GM19468 (cell line): ENCODE data around the gene AKAP8.
"Not testable (repeated sequence)": the region's sequence is repeated elsewhere in the genome, so short reads cannot be mapped to it uniquely, and the experiment has no call there.

Experiments used
- ATAC-seq: cut with Tn5 transposase; IDR thresholded peaks from one replicate; pipeline ENCODE4 v1.9.1; 2021; ENCODE audit warnings: mild to moderate bottlenecking, moderate library complexity, moderate number of reproducible peaks; ENCODE audit not compliant: unreplicated experiment; ENCODE audit errors: extremely low read depth

The AKAP8 gene

DNA sequence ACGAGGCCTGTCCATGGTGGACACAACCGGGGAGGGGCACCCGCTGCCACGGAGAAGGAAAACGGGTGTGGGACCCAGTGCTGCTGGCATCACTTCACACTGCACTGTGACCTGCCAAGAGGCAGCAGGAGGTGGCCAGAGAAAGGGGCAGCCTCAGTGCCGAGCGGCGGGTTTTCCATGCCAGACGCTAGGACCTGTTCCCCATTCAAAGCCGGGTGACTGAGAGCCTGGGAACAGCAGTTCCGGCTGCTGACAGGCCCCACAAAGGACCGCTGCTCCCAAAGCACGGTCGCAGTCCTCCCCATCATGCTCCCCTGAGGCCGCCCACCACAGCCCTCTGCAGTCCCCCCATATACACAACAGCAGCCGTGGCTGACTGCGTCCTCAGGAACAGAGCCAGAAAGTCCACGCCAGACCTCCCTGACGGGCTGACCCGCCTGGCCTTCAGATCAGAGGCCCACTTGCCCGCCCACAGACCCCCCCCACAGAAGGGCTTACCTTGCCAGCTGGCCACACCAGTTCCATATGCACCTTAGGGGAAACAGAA lies 5.4 kb downstream of the AKAP8 start:
- no peak for ATAC-seq

DNA sequence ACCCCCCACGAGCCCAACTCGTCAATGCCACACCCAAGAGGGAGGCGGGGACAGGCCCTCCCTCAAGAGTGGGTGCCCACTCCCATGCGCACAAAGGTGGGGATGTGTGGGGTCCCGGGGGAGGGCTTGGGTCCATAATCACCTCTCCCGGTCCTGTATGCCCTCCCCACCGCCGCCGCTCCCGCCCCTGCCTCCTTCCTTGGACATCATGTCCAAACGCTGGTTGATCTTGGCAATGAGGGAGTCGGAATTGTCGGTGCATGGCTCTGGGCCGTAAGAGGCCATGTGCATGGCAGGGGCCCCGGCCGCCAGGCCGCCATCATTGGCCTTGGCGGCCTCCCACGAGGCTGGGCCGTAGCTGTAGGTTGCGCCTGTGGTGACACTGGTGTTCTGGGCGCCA lies 5.9 kb downstream of the AKAP8 start:
- ATAC-seq, result no peak

DNA sequence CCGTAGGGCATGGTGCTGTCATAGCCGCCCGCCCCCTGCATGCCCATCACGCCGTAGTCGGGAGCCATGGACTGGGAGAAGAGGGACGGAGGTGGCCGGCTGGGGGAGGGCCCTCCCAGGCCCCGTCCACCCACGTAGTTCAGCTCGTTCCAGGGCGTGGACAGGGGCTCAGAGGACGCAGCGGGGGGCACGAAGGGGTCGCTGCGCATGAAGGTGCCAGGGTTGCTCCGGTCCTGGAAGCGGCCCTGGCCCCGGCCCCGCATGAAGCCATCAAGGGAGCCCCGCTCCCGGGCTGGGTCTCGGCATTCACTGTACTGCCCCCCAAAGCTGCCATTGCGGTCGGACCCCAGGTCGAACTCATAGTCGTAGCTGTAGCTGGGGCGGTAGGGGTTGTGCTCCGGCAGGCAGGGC lies 6.7 kb downstream of the AKAP8 start:
- no peak for ATAC-seq

DNA sequence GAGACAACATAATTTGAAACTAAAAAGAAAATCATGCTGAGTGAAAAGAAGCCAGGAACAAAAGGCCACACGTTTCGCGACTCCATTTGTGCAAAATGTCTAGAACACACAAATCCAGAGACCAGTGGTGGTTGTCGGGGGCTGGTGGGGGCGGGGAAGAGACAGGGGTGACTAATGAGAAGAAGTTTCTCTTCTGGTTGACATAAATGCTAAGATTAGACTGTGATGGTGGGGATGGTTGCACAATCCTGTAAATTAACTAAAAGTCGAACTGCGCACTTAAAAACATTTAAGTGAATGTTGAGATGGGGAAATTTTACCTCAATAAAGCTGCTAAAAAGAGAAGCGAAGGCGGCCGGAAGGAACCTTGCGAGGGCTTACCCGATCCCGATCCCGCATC lies 7.1 kb downstream of the AKAP8 start:
- ATAC-seq, result no peak

DNA sequence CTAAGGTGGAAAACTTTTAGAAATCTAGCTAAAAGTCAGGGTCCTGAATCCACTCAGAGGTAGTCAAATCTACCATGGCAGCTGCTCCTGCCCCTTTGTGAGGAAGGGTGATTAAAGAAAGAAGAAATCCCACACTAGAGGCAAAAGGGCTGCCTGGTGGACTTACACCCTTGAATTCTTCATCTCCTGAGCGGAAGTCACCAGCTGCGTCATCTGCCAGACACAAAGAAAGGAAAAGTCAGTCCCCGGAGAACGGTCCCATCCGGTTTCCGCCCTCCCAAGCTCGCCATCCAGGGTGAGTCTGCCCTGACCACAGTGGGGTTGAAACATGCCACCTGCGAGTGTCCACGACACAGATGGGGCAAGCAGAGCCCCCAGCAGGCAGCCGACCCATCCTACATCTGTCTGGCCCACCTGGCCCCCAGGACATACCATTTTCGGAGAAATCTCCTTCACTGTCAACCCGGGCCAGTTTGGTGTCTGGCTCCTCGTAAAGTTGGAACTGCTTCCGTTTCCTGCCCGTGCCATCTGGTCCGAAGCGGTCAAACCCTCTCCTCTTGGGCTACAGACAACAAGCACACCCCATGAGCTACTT lies 7.7 kb downstream of the AKAP8 start:
- no peak for ATAC-seq

DNA sequence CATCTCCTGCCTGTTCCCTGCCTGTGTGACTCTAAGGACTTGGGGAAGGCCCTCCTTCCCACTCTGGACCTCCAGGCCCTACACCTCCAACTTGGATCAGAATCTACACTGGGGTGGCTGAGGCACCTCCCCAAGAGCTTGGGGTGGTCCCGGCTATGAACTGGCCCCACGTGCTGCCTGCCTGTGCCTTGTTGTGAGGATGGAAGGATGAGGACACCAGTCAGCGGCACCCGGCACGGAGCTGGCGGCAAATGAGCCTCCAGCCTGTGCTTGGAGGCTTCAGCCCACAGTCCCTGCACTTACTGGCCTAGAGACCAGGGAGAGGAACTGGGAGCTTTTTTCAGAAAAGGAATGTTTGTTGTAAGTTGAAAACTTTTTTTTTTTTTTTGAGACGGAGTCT lies 8.5 kb downstream of the AKAP8 start:
- no peak for ATAC-seq

DNA sequence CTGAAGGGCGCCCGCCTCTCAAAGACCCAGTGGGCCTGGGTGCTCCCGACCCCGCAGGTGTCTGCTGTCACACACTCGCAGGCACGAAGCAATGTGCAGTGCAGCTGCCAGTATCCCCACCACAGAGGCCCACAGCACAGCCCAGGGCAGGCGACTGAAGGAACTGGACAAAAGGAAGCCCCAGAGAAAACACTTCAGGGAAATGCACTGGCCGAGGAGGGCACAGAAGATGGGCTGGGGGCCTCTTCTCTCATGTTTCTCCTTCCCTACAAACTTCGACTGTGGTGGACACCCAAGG lies 10.0 kb downstream of the AKAP8 start:
- no peak for ATAC-seq

DNA sequence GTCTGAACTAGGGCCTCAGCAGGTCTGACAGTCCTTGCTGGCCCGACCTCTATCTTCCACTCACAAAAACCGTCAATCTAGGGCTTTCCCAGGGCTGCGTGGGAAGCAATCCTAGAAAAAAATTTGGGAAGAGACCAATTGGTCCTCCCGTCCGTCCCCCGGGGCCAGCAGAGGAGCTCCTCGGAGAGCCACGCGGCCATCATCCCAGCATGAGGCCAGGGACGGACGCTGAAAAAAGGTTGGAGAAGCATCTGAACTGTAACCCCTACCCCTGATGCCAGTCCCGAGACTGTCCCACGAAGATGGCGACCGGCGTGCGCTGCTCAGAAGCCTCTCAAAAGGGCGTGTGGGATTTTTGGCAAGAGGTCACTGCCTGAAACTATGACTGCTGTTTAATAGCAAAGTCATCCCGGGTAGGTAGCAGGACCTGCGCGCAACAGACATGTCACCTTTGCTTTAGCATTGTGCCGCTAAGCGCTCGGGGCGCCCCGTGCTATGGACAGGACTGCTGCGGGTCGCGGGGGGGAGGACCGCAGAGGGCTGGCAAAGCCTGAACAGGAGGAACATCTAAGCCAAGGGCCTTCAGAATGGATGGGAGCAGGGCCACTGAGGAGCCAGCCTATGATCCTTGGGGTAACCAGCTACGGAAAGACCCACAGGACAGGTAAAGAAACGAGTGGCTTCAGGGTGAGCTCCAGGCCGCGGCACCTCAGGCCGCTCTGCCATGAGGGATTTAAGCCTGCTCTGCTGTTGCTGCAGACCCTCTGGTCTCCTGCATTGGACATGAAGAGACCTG lies 10.6 kb downstream of the AKAP8 start:
- ATAC-seq, result no peak

DNA sequence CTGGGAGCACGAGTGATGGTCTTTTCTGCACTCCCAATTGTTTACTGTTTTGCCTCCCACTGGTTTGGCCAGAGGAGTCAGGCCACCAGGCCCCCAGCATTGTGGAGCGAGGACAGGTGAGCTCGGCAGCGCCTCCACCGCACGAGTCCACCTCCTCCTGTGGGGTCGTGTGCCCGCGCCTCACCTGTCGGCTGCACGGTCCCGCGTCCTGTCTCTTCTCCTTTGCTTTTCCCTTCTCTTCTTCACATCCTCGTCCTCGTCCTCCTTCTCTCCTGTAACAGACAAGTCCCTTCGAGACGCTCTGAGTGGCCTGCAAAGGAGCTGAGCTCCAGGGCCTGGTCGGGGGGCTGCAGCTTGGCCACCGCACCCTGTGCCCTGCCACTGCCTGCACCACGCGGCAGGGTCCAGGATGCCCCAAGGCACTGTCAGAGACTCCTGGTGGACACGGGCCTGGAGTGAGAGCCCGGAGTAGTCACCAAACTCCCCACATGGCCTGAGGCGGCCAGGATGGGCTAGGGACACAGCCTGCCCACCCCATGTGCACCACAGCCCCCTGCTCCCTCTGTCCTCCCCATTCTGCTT lies 11.4 kb downstream of the AKAP8 start:
- ATAC-seq, result no peak

DNA sequence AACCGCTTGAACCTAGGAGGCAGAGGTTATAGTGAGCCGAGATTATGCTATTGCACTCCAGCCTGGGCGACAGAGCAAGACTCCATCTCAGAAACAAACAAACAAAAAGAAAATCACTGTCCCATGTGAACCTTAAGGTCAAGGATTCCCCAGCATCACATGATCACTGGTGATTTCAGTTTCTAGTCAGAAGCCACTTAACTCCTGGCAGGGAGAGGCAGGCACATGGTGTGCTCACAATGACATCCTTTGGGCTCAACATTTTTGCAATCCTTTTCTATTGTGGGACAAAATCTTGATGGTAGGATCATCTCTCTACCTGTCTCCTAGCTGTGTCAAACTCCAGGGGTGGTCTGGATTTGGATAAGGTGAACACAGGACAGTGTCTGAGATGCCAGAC lies 12.1 kb downstream of the AKAP8 start:
- no peak for ATAC-seq

DNA sequence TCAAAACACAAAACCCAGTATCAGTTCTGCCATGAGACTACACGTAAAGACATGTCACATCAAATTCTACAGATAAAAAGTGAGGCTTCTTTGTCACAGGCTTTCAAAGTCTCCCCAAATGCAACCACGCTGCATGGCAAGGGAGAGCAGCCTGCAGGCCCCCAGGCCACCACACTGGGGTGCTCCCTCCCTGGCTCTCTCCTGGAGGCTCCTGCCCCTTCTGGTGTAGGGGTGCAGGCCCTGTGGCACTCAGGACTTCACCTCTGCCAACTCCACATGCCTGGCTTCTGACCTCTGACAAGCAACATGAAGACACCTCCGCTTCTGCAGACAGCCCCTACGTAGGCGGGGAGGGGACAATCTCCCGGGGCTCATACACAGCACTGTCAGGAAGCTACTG lies 14.3 kb downstream of the AKAP8 start:
- no peak for ATAC-seq

DNA sequence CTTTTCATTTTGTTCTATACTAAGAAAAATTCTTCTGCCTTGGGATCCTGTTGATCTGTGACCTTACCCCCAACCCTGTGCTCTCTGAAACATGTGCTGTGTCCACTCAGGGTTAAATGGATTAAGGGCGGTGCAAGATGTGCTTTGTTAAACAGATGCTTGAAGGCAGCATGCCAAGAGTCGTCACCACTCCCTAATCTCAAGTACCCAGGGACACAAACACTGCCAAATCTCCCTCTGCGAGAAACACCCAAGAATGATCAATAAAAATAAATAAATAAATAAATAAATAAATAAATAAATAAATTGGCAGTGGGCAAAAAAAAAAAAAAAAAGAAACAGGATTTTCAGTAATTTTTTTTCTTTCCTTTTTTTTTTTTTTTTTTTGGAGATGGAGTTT lies 15.8 kb downstream of the AKAP8 start:
- not testable (repeated sequence) for ATAC-seq

DNA sequence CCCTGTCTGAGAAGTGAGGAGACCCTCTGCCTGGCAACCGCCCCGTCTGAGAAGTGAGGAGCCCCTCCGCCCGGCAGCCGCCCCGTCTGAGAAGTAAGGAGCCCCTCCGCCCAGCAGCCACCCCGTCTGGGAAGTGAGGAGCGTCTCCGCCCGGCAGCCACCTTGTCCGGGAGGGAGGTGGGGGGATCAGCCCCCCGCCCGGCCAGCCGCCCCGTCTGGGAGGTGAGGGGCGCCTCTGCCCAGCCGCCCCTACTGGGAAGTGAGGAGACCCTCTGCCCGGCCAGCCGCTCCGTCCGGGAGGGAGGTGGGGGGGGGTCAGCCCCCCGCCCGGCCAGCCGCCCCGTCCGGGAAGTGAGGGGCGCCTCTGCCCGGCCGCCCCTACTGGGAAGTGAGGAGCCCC lies 16.5 kb downstream of the AKAP8 start:
- ATAC-seq, result not testable (repeated sequence)

DNA sequence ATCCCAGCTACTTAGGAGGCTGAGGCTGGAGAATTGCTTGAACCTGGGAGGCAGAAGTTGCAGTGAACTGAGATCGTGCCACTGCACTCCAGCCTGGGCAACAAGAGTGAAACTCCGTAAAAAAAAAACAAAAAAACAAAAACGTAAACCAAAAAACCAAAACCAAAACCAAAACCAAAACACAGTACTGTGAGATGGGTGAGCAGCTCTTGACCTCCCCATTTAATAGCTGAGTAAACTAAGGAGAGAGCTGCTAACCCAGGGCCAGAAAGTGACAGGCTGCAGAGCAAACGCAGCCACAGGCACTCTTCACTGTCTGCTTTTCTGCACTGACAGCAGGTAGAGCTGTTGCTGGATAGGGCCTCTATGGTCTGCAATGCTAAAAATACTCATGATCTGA lies 19.6 kb downstream of the AKAP8 start:
- not testable (repeated sequence) for ATAC-seq

DNA sequence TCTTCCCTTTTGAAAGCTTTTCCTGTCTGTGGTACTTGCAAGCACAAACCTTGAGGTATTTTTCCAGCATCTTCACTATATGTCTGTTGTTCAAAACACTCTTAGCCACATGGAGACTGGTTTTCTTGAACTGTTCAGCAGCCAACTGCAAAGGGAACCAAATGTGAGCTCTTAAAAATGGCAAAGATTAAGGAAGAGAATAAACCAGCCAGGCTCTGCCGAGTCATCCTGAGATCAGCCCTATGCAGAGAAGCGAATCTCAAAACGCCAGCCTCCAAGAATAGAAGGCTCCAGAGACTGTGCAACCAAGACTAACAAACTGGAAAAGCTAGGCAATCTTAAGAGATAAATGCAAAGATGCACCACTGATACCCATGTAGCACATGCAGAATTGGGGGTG lies 20.7 kb downstream of the AKAP8 start:
- no peak for ATAC-seq

DNA sequence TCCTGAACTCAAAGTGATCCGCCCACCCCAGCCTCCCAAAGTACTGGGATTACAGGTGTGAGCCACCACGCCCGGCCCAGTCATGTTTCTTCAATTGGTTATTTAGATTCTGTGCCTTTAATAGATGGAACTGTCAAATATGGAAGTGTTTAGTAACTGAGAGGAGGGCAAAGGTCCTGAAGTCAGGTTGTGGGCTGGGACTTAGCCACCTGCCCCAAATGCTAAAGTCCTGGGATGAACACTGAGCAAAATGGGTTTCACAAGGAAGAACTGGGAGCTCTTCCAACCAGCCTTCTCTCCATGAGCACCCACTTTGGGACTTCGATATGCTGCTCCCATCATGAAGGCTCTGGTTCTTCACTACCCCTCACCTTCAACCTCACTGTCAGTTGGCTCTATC lies 21.7 kb downstream of the AKAP8 start:
- ATAC-seq, result no peak

DNA sequence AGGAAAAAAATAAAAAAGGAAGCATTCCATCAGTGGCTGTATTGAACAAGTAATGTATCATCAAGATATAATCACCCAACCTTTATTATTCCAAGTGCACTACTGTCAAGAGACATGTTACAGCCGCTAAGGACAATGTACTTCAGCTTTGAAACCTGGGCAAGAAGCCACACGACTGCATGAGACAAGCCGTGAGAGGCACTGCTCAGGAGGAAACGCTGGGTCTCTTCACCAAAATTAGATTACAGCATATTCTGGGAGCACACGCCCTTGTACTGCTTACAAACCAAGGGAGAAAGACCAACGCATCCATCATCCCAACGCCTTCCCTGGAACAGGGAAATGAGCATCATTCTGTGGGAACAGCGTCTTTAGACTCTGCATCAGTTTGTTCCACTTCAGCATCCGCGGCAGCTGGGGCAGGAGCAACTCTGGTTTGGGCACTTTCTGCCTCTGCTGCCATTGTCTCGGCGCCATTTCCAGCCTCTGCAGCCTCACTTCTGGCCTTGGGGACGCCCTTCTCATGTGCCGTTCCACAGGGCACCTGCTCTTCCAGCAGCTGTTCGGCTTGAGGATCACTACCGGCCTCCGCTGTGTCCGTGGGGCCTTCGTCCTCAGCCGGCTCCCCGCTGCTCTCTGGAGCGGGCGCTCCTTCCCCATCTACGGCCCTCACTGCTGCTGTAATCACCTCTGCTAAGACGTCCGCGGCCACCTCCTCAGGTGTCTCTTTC lies 24.9 kb downstream of the AKAP8 start:
- ATAC-seq, result no peak

DNA sequence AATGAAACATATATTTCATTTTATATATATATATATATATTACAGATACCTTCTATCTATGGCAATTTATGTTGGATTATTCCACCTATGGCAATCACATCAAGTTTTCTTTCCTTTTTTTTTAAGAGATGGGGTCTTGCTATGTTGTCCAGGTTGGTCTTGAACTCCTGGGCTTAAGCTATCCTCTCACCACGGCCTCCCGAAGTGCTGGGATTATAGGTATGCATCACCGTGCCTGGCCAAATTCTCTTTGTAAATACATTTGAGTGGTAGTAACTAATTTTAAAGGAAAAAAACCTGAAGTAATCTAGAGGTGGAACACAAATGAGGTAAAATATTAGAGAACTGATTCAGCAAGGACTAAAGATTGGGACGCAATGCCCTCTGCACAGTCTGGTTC lies 25.7 kb downstream of the AKAP8 start:
- no peak for ATAC-seq

DNA sequence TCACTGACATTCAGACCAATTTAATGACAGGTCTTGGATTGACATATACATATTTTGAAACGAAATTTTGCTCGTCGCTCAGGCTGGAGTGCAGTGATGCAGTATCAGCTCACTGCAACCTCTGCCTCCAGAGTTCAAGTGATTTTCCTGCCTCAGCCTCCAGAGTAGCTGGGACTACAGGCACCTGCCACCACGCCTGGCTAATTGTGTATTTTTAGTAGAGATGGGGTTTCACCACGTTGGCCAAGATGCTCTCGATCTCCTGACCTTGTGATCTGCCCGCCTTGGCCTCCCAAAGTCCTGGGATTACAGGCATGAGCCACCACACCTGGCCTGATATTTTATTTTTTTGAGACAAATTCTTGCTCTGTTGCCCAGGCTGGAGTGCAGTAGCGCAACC lies 27.1 kb downstream of the AKAP8 start:
- not testable (repeated sequence) for ATAC-seq

DNA sequence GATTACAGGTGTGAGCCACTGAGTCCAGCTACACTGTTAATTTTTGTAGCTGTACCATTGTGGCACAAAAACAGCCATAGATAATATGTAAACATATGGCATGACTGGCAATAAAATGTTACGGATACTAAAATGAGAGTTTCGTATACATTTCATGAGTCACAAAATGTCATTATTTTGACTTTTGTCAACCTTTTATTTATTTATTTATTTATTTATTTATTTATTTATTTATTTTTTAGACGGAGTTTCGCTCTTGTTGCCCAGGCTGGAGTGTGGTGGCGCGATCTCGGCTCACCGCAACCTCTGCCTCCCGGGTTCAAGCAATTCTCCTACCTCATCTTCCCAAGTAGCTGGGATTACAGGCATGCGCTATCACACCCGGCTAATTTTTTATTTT lies 38.3 kb downstream of the AKAP8 start:
- not testable (repeated sequence) for ATAC-seq

DNA sequence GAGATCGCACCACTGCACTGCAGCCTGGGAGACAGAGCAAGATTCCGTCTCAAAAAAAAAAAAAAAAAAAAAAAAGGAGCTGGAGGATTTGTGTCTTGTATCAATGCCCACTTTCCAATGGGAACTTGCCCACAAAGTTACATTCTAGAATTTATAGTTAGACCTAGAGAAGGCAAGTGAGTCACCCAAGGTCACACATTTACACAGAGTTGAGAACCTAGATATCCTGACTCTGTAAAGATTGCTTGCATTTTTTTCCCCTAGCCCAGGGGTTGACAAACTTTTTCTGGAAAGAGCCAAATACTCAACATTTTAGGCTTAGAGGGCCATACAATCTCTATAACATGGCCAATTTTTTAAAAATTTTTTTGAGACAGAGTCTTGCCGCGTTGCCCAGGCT lies 39.5 kb downstream of the AKAP8 start:
- no peak for ATAC-seq
